Right lobe of liver (tissue), 6 donors: ENCODE results near the gene EMID1. TPM values are rescaled to one million over a fixed set of nuclear protein-coding genes. Genes with fewer than 3 reads are reported as not detected.

Experiments
- ATAC-seq, 4 donors: fragments of 200-7000 bp; cut with Tn5 transposase; one replicate each; pipeline ENCODE4 v1.9.1; 2020; ENCODE audit warnings: mild to moderate bottlenecking in 4 of 4, moderate library complexity in 4 of 4
- DNase-seq, 3 donors: peaks; one replicate each; pipeline ENCODE4 v3.0.0-alpha.2; 2020
- H3K27ac ChIP-seq, 3 donors: fragments of 200-600 bp; one replicate each; pipeline ENCODE4 v1.8.0; 2022
- H3K27me3 ChIP-seq, 2 donors: fragments of 200-600 bp; one replicate each; pipeline ENCODE4 v1.8.0; 2022
- H3K36me3 ChIP-seq, 4 donors: fragments of 200-600 bp; sonication (generic) in 1 of 4; one replicate each; pipeline versions ENCODE4 v1.5.1 to v1.8.0; 2017 to 2022; ENCODE audit warnings: control low read depth in 1 of 4
- H3K4me1 ChIP-seq, 4 donors: fragments of 200-600 bp; sonication (generic) in 1 of 4; one replicate each; pipeline versions ENCODE4 v1.5.1 to v1.8.0; 2017 to 2022; ENCODE audit warnings: control low read depth in 1 of 4
- H3K4me3 ChIP-seq, 3 donors: fragments of 200-600 bp; one replicate each; pipeline ENCODE4 v1.8.0; 2022
- H3K9me3 ChIP-seq, 4 donors: fragments of 200-600 bp; sonication (generic) in 1 of 4; one replicate each; pipeline versions ENCODE4 v1.5.1 to v1.8.0; 2017 to 2022; ENCODE audit warnings: control low read depth in 1 of 4
- POLR2A ChIP-seq: fragments of 450-650 bp; IDR thresholded peaks from one replicate; pipeline ENCODE4 v1.6.1; 2017; ENCODE audit warnings: antibody characterized with exemption, mild to moderate bottlenecking
- WGBS: methylation state at CpG from one replicate; pipeline ENCODE4 v1.1.6; 2018; ENCODE audit warnings: low coverage, low lambda C conversion rate; ENCODE audit not compliant: insufficient coverage; ENCODE audit errors: missing lambda C conversion rate; 5-methylcytosine and 5-hydroxymethylcytosine counted together
- intact Hi-C, 2 donors: fragments of 100-400 bp; cut with DNase I; formaldehyde crosslinking; loops; one replicate each; pipeline versions ENCODE4 v1.11.2 to v1.14.1; 2022
- total RNA-seq, 6 experiments: library from RNA; depleted of rRNA in 2 of 6; stranded (reverse); fragments of >200 nt in 2 of 6; fragmentation: NEBNext Ultra II Directional in 3 of 6; extraction: Animal tissue kit (Norgen Biotek cat#: 25700) in 3 of 6; gene quantifications; one replicate each; pipeline versions ENCODE4 v1.1.0 to v1.2.4, GENCODE V29; 2016 to 2023
- TF ChIP-seq, protein P1 (sequence below), 4 donors: fragments of 200-600 bp in 3 of 4; fragments of 450-650 bp in 1 of 4; IDR thresholded peaks; one replicate each; pipeline versions ENCODE4 v1.5.1 to v1.8.0; 2016 to 2022; ENCODE audit warnings: antibody characterized with exemption in 4 of 4, mild to moderate bottlenecking in 2 of 4
- donor health status: DM: no; HTN: yes; CAD: no.
- donor health status: DM: no; HTN: no; CAD: no.
- donor health status: DM: no; HTN: no; CAD: no.
- donor health status: DM: no; HTN: yes; CAD: no.
- donor health status: DM: no; HTN: yes; CAD: no.

The EMID1 gene
- total RNA-seq, 6 experiments from 2014 or later = 1.1 to 2.7 (median 1.5) TPM

DNA sequence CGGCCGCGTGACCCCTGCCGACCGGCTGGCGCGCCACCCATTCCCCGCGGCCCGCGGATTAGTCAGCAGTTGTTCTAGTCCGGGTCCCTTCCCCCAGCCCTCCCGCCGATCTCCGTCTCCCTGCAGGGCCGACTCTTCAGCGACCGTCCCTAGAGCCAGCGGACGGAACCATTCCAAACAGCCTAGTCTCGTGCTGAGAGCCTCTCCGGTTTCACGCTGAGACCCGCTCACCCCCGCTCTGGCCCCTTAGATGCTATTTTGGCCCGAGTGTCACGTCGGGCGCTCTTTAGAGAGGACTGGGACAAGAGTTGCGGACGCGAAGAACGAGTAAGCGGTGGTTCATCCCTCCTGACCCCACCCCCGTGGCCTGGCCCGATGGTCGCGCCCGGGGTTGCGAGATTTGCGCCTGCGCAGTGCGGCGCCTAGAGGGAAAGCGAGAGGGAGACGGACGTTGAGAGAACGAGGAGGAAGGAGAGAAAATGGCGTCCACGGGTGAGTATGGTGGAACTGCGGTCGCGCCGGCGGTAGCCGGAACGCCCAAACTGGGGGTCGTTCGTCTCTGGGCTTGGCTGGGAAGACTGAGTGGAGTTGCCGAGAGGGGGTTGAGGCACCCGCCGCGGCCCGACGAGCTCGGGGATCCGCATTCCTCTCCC, 62.3 kb downstream of the EMID1 start, which contains the start of the genes EWSR1 and RHBDD3:
TSS of gene EWSR1 (plus strand) at position 411 of the 653 bp plus-strand sequence. CDS start at position 480, 69 bp downstream.
TSS of gene RHBDD3 (minus strand) at position 124 of the 653 bp plus-strand sequence. CDS start 2,355 bp downstream, outside the sequence.
- WGBS = 0% methylated on average over 18 of the region's 67 CpGs
- intact Hi-C loops = no loop called here
- peak; percentile 87 for TF ChIP-seq POLR2A
- TF ChIP-seq, protein P1, sequence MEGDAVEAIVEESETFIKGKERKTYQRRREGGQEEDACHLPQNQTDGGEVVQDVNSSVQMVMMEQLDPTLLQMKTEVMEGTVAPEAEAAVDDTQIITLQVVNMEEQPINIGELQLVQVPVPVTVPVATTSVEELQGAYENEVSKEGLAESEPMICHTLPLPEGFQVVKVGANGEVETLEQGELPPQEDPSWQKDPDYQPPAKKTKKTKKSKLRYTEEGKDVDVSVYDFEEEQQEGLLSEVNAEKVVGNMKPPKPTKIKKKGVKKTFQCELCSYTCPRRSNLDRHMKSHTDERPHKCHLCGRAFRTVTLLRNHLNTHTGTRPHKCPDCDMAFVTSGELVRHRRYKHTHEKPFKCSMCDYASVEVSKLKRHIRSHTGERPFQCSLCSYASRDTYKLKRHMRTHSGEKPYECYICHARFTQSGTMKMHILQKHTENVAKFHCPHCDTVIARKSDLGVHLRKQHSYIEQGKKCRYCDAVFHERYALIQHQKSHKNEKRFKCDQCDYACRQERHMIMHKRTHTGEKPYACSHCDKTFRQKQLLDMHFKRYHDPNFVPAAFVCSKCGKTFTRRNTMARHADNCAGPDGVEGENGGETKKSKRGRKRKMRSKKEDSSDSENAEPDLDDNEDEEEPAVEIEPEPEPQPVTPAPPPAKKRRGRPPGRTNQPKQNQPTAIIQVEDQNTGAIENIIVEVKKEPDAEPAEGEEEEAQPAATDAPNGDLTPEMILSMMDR (IDR thresholded peaks at IDR 0.05) = peak in 1 of 4 donors; percentile 22

GRCh38 chr22:29268511-29269229, 63.0 kb downstream of the EMID1 start:
- 1% methylated on average over 16 of the region's 51 CpGs for WGBS
- peaks cover 3 to 28% (median 16%) of the 10 kb centered on the region in 4 donors for H3K36me3 ChIP-seq
- TF ChIP-seq, protein P1 (IDR thresholded peaks at IDR 0.05) = peak in 1 of 4 donors; percentile 2
- peak; percentile 5 for TF ChIP-seq POLR2A
- DNase-seq (peak; percentile 70 to 80 (median 79)), ATAC-seq (peak; percentile 36 to 68 (median 62))
- H3K4me1 ChIP-seq = peaks cover 0 to 41% (median 13%) of the 10 kb centered on the region in 4 donors
- intact Hi-C loops = no loop called here
- H3K27ac ChIP-seq = peak overlapping the region; percentile 97 to 100 (median 98)
- no peaks in the 10 kb centered on the region for H3K9me3 ChIP-seq
- peak overlapping the region; percentile 63 to 98 (median 87) for H3K4me3 ChIP-seq
- no peaks in the 10 kb centered on the region for H3K27me3 ChIP-seq

More for the DNA sequence above, 62.3 kb downstream of the EMID1 start, which contains the start of the genes EWSR1 and RHBDD3:
- Histone ChIP-seq H3K4me1 (peaks cover 0 to 37% (median 13%) of the 10 kb centered on the region in 4 donors), H3K27me3 (no peaks in the 10 kb centered on the region), H3K36me3 (peaks cover 0 to 21% (median 11%) of the 10 kb centered on the region in 4 donors), H3K4me3 (peak within 1 kb of the TSS; percentile 63 to 98 (median 87)), H3K27ac (peak within 1 kb of the TSS; percentile 97 to 100 (median 98)), H3K9me3 (no peaks in the 10 kb centered on the region)
- peak; percentile 86 to 90 (median 89) for ATAC-seq
- peak; percentile 97 for DNase-seq

- WGBS = 0% methylated on average over 10 of the region's 14 CpGs
- DNase-seq (no peak), ATAC-seq (no peak)
- Histone ChIP-seq H3K27ac (peak overlapping the region; percentile 97 to 100 (median 98)), H3K36me3 (peaks cover 9 to 30% (median 18%) of the 10 kb centered on the region in 4 donors), H3K27me3 (no peaks in the 10 kb centered on the region), H3K9me3 (no peaks in the 10 kb centered on the region), H3K4me1 (peaks cover 0 to 46% (median 15%) of the 10 kb centered on the region in 4 donors), H3K4me3 (peak overlapping the region; percentile 63 to 98 (median 87))
- intact Hi-C loops = no loop called here
- no peak for TF ChIP-seq POLR2A
- TF ChIP-seq, protein P1 (IDR thresholded peaks at IDR 0.05) = no peak
Measured at GRCh38 chr22:29269230-29269604, 63.5 kb downstream of the EMID1 start.

DNA sequence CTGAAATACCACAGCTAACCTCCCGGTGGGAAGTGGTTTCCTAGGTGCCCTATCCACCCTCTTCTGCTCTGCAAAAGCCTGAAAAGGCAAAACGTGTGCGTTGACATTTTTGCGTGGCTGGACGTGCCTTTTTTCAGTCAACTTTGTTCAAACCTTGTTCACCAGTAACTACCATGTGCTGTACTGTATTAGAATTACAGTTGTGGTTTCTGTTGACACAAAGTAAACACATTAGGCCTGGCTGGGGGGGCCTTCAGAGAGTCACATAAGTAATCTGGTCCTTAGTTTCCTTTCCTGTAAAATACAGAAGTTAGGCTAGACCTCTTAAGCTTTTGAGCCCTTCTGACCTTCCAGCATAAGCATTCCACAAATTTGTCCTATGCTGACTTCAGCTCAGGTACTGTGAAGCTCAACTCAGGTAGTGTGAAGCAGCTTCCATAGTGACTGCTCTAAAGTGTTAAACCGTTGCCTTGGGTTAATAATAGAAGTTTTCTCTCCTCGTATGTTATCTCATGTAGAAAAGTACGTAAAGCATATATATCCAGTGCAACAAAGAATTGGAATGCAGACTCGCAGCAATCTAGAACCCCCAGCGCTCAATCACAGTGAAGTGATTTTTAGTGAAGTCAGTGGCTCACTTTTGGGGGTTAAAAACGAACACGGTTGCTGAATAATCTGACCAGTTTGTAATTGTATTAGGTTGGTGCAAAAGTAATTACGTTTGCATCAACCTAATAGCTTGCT, 64.2 kb downstream of the EMID1 start:
- H3K27ac ChIP-seq = peak overlapping the region; percentile 97 to 100 (median 98)
- intact Hi-C loops = no loop called here
- DNase-seq = no peak
- peaks cover 0 to 53% (median 19%) of the 10 kb centered on the region in 4 donors for H3K4me1 ChIP-seq
- H3K27me3 ChIP-seq = no peaks in the 10 kb centered on the region
- no peak for TF ChIP-seq POLR2A
- TF ChIP-seq, protein P1 (IDR thresholded peaks at IDR 0.05) = no peak
- peak in 1 of 4 donors; percentile 1 for ATAC-seq
- peaks cover 6 to 37% (median 22%) of the 10 kb centered on the region in 4 donors for H3K36me3 ChIP-seq
- peak overlapping the region; percentile 63 to 98 (median 87) for H3K4me3 ChIP-seq
- 4% methylated on average over 13 of the region's 13 CpGs for WGBS
- H3K9me3 ChIP-seq = no peaks in the 10 kb centered on the region
